Fibroblast of skin of right biceps (primary cell): ENCODE results near the gene MAN1B1.
"Not testable (repeated sequence)": the region's sequence is repeated elsewhere in the genome, so short reads cannot be mapped to it uniquely, and the experiment has no call there.

ENCODE experiments used
- DNase-seq: peaks from one replicate; pipeline ENCODE4 v3.0.0-alpha.2; 2013

Gene MAN1B1

GRCh38 chr9:137112564-137113384, 26.0 kb downstream of the MAN1B1 start:
- no peak for DNase-seq

GRCh38 chr9:137113385-137114159, 26.8 kb downstream of the MAN1B1 start:
- DNase-seq, result no peak

- no peak for DNase-seq
Measured at GRCh38 chr9:137114220-137114612, 27.4 kb downstream of the MAN1B1 start.

- peak; percentile 50 for DNase-seq
Measured at GRCh38 chr9:137114613-137115393, 28.0 kb downstream of the MAN1B1 start, which contains the start of gene DPP7. TSS of gene DPP7 (minus strand) at chr9:137114733. CDS start at chr9:137114713, 20 bp downstream.

GRCh38 chr9:137115394-137116026, 28.7 kb downstream of the MAN1B1 start:
- DNase-seq, result no peak

GRCh38 chr9:137116027-137116507, 29.3 kb downstream of the MAN1B1 start:
- no peak for DNase-seq

GRCh38 chr9:137116728-137117127, 29.9 kb downstream of the MAN1B1 start:
- no peak for DNase-seq

- DNase-seq, result no peak
Measured at GRCh38 chr9:137117269-137117731, 30.5 kb downstream of the MAN1B1 start.

- DNase-seq, result not testable (repeated sequence)
Measured at GRCh38 chr9:137118092-137118603, 31.4 kb downstream of the MAN1B1 start.

GRCh38 chr9:137121927-137122795, 35.4 kb downstream of the MAN1B1 start:
- DNase-seq, result not testable (repeated sequence)

- not testable (repeated sequence) for DNase-seq
Measured at GRCh38 chr9:137122796-137123467, 36.1 kb downstream of the MAN1B1 start.

GRCh38 chr9:137123468-137123837, 36.7 kb downstream of the MAN1B1 start:
- DNase-seq, result no peak

- DNase-seq, result not testable (repeated sequence)
Measured at GRCh38 chr9:137123952-137124462, 37.2 kb downstream of the MAN1B1 start.

- no peak for DNase-seq
Measured at GRCh38 chr9:137126786-137127185, 40.0 kb downstream of the MAN1B1 start.

GRCh38 chr9:137127301-137128157, 40.7 kb downstream of the MAN1B1 start:
- DNase-seq, result no peak

GRCh38 chr9:137128158-137128861, 41.5 kb downstream of the MAN1B1 start:
- no peak for DNase-seq

GRCh38 chr9:137128862-137129455, 42.2 kb downstream of the MAN1B1 start:
- DNase-seq, result no peak
